Thoracic aorta (tissue), 2 donors: ENCODE data around the gene LTBP1. TPM values are rescaled to one million over a fixed set of nuclear protein-coding genes. Genes with fewer than 3 reads are reported as not detected.

Experiments
- ATAC-seq: fragments of 150-250 bp; one replicate; pipeline ENCODE4 v1.8.0; 2017; ENCODE audit warnings: low read depth; ENCODE audit not compliant: insufficient number of reproducible peaks, low FRiP score
- DNase-seq: peaks from one replicate; pipeline ENCODE4 v3.0.0-alpha.2; 2020; ENCODE audit warnings: low spot score
- H3K27ac ChIP-seq, 2 donors: fragments of 200-600 bp; sonication (generic); 1 replicate in 1 of 2; 2 replicates in 1 of 2; pipeline ENCODE4 v1.5.1; 2016; ENCODE audit warnings: mild to moderate bottlenecking in 2 of 2, moderate library complexity in 2 of 2
- H3K27me3 ChIP-seq: fragments of 200-600 bp; sonication (generic); replicated peaks from 2 replicates; pipeline ENCODE4 v1.6.0; 2016; ENCODE audit warnings: mild to moderate bottlenecking; ENCODE audit not compliant: insufficient read depth
- H3K36me3 ChIP-seq: fragments of 200-600 bp; sonication (generic); one replicate; pipeline ENCODE4 v1.5.1; 2016
- H3K4me1 ChIP-seq, 2 donors: fragments of 200-600 bp; sonication (generic); 1 replicate in 1 of 2; 2 replicates in 1 of 2; pipeline versions ENCODE4 v1.5.1 to v1.6.0; 2016; ENCODE audit warnings: low read depth in 2 of 2, mild to moderate bottlenecking in 1 of 2; ENCODE audit not compliant: control insufficient read depth in 1 of 2
- H3K4me3 ChIP-seq: fragments of 200-600 bp; sonication (generic); 2 replicates; pipeline ENCODE4 v1.5.1; 2016; ENCODE audit warnings: mild to moderate bottlenecking
- H3K9me3 ChIP-seq: fragments of 200-600 bp; sonication (generic); 2 replicates; pipeline ENCODE4 v1.5.1; 2016
- total RNA-seq, 2 donors: library from RNA; depleted of rRNA; stranded (reverse); fragments of >200 nt; gene quantifications; one replicate each; pipeline versions ENCODE4 v1.1.0 to v1.2.3, GENCODE V29; 2016
- TF ChIP-seq, protein P1 (sequence below): fragments of 200-600 bp; sonication (generic); IDR thresholded peaks from one replicate; pipeline ENCODE4 v1.5.1; 2019; ENCODE audit warnings: antibody characterized with exemption

Gene LTBP1
- total RNA-seq, 2 donors from 2014 or later = 584 to 786 TPM

DNA sequence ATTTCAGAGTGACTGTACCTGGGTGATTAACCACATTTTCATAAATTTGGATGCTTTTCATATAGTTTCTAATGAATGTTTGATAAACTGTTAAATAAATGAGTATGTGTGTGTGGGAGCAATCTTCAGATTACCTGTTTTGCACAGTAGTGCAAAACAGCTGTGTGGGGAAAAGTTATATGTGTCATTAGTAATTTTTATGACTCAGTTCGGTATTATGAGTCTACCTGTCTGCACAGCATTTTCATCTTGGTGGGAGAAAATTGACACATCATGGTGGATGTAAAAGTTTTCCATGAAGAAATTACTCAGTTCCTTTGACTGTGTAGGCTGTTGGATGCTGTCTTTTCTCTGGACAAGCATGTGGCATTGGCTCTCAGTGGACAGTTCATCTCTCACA, 43.8 kb downstream of the LTBP1 start:
- Histone ChIP-seq H3K4me3 (no peak overlapping the region), H3K27ac (no peak overlapping the region), H3K27me3 (no peaks in the 10 kb centered on the region), H3K36me3 (no peaks in the 10 kb centered on the region), H3K4me1 (no peaks in the 10 kb centered on the region), H3K9me3 (no peaks in the 10 kb centered on the region)
- DNase-seq = no peak
- TF ChIP-seq, protein P1, sequence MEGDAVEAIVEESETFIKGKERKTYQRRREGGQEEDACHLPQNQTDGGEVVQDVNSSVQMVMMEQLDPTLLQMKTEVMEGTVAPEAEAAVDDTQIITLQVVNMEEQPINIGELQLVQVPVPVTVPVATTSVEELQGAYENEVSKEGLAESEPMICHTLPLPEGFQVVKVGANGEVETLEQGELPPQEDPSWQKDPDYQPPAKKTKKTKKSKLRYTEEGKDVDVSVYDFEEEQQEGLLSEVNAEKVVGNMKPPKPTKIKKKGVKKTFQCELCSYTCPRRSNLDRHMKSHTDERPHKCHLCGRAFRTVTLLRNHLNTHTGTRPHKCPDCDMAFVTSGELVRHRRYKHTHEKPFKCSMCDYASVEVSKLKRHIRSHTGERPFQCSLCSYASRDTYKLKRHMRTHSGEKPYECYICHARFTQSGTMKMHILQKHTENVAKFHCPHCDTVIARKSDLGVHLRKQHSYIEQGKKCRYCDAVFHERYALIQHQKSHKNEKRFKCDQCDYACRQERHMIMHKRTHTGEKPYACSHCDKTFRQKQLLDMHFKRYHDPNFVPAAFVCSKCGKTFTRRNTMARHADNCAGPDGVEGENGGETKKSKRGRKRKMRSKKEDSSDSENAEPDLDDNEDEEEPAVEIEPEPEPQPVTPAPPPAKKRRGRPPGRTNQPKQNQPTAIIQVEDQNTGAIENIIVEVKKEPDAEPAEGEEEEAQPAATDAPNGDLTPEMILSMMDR = no peak
- no peak for ATAC-seq

DNA sequence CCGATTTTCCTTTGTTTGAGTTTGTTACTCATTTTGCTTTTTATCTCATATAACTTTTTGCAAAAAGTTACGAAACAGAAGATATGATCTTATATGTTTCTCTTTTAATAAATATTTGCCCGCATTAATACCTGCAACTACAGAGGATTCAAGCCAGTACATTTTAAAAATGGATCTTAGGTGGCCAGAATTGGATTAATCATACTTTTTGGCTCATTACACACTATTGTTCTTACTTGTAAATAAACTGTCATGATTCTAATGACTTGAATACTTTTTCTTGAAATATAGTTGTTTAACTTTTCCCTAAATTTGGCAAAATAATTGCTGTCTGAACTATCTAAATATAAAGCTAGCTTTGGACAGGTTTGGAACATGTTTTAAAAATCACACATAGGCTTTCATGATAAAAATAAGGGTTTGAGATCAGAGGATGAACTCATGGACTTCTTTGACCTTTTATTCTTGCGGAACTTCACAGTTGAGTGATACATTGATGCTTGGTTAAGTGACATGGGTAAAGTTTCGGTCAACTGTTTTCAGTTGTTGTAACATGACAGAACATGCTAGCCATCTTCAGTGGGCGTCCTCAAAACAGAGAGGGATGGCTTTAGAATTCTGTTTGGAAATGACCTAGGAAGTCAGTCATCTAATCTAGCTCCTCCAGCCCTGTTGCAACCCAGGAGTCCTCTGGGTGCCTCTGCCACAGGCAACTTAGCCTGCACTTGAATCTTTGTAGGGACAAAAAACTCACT, 44.5 kb downstream of the LTBP1 start:
- Histone ChIP-seq H3K4me1 (no peaks in the 10 kb centered on the region), H3K36me3 (no peaks in the 10 kb centered on the region), H3K27ac (no peak overlapping the region), H3K9me3 (no peaks in the 10 kb centered on the region), H3K4me3 (no peak overlapping the region), H3K27me3 (no peaks in the 10 kb centered on the region)
- DNase-seq (no peak), ATAC-seq (no peak)
- TF ChIP-seq, protein P1 = no peak

DNA sequence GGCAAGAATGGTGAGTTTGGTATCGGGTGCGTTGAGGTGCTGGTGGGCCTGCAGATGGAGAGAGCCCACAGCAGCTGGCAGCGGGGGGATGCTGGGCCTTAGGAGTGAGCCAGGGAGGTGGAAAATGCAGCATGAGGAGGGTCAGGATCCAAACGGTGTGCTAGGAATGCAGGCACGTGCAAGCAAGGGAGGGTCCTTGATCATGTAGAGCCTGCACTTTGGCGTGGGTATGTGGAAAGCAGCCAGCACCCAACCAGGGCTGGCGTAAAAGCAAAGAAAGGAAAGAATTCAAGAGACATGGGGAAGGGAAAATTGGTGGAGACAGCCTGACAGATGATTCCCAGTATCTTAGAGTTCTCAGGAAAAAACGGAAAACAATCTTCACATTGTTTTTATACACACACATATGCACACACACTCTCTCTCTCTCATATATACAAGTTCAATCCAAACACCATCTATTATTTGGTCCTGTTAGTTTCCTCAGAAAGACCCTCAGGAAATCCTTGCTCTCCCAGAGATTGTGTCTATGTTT, 46.3 kb downstream of the LTBP1 start:
- H3K9me3 ChIP-seq = no peaks in the 10 kb centered on the region
- ATAC-seq (no peak), DNase-seq (no peak)
- no peak overlapping the region for H3K27ac ChIP-seq
- H3K36me3 ChIP-seq = no peaks in the 10 kb centered on the region
- TF ChIP-seq, protein P1 = no peak
- no peaks in the 10 kb centered on the region for H3K27me3 ChIP-seq
- no peak overlapping the region for H3K4me3 ChIP-seq
- H3K4me1 ChIP-seq = no peaks in the 10 kb centered on the region

DNA sequence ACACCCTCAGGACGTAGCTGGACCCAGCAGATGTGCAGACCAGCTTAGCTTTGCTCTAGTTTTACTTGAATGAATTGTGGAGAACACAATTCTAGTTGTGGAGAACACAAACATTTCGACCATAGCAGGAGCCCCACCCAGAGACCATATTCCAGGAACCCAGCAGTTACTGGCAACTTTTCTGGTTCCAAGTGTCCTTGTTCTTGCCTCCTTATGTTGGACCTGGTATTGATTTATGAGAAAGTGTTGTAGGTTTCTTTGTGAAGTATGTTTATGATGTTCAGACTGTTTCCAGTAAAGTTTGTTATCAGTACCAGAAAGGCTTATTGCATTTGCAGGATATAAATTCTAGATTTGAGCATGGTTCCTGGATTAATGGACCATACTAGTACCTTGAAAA, 51.0 kb downstream of the LTBP1 start:
- DNase-seq (no peak), ATAC-seq (no peak)
- TF ChIP-seq, protein P1 = no peak
- Histone ChIP-seq H3K4me1 (no peaks in the 10 kb centered on the region), H3K27ac (no peak overlapping the region), H3K9me3 (no peaks in the 10 kb centered on the region), H3K4me3 (no peak overlapping the region), H3K27me3 (no peaks in the 10 kb centered on the region), H3K36me3 (no peaks in the 10 kb centered on the region)

DNA sequence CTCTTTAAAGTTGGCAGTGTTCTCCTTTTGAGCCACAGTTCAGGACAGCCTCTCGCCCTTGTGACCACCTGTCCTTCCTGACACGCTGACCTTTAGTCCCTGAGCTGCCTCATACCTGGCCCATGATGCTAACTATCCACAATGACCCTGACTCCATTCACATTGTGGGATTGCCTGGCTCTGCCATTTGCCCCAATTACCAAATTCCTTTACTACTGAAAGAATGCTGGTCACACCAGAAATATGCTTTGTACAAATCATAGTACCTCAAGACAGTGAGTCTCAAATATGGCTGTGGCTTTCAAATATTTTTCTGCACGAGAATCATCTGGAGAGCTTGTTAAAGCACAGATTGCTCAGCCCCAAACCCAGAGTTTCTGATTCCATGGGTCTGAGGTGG, 54.2 kb downstream of the LTBP1 start:
- H3K4me1 ChIP-seq = no peaks in the 10 kb centered on the region
- TF ChIP-seq, protein P1 = no peak
- no peaks in the 10 kb centered on the region for H3K9me3 ChIP-seq
- ATAC-seq = no peak
- H3K27ac ChIP-seq = no peak overlapping the region
- no peak for DNase-seq
- no peak overlapping the region for H3K4me3 ChIP-seq
- H3K27me3 ChIP-seq = no peaks in the 10 kb centered on the region
- H3K36me3 ChIP-seq = no peaks in the 10 kb centered on the region
